A549 (cell line): Measurements from ENCODE around the gene C14orf132. TPM values are rescaled to one million over a fixed set of nuclear protein-coding genes. Genes with fewer than 3 reads are reported as not detected.

Experiments used
- ATAC-seq, 2 experiments: fragments of 200-7000 bp in 1 of 2; fragments of >200 bp in 1 of 2; cut with Nextera tagmentation in 1 of 2; cut with Tn5 transposase in 1 of 2; 3 replicates each; pipeline versions ENCODE4 v1.8.0 to v1.9.1; 2018 to 2020; ENCODE audit warnings: mild to moderate bottlenecking in 1 of 2, moderate library complexity in 1 of 2
- CTCF ChIA-PET: fragments of 300-600 bp; sonication (Branson Sonifier 250); formaldehyde crosslinking; extraction: SDS; loops from one replicate; lab custom pipeline; 2021; ENCODE audit warnings: antibody characterized with exemption, inconsistent platforms; lab: Yijun Ruan, JAX
- POLR2A ChIA-PET: fragments of 350-600 bp; formaldehyde crosslinking; extraction: SDS; loops from one replicate; lab custom pipeline; 2021; ENCODE audit warnings: antibody characterized with exemption, inconsistent platforms; lab: Yijun Ruan, JAX
- DNase-seq, 2 experiments: peaks; one replicate each; pipeline versions ENCODE4 v3.0.0 to v3.0.0-alpha.2; 2011 to 2016; ENCODE audit warnings: low read depth in 1 of 2, low spot score in 1 of 2
- FAIRE-seq: peaks from 2 replicates; lab custom pipeline; 2011; peaks lifted over from hg19 to GRCh38; lab: Jason Lieb, UNC
- H3K27ac ChIP-seq, 2 experiments: fragments of >200 bp; sonication (Bioruptor Twin); formaldehyde crosslinking; 3 replicates each; pipeline ENCODE4 v1.5.1; 2016 to 2017
- H3K4me1 ChIP-seq: fragments of >200 bp; sonication (Bioruptor Twin); formaldehyde crosslinking; 3 replicates; pipeline ENCODE4 v1.6.1; 2016
- H3K4me2 ChIP-seq: fragments of >200 bp; sonication (Bioruptor Twin); formaldehyde crosslinking; 3 replicates; pipeline ENCODE4 v1.6.1; 2016
- H3K4me3 ChIP-seq: fragments of >200 bp; sonication (Bioruptor Twin); formaldehyde crosslinking; 3 replicates; pipeline ENCODE4 v1.5.1; 2016
- H3K9me3 ChIP-seq: fragments of >200 bp; sonication (Bioruptor Twin); formaldehyde crosslinking; 3 replicates; pipeline ENCODE4 v1.6.1; 2016
- CBX8 ChIP-seq: fragments of 200-600 bp; sonication (generic); IDR thresholded peaks from 2 replicates; pipeline ENCODE4 v1.6.1; 2016
- CEBPB ChIP-seq, 2 experiments: fragments of >200 bp in 1 of 2; sonication (Bioruptor Twin) in 1 of 2; formaldehyde crosslinking in 1 of 2; IDR thresholded peaks; 2 replicates each; pipeline ENCODE4 v1.6.1; 2012 to 2016
- CHD2 ChIP-seq: fragments of 150-350 bp; IDR thresholded peaks from 2 replicates; pipeline ENCODE4 v1.6.1; 2014; ENCODE audit warnings: low read length; ENCODE audit not compliant: partially characterized antibody
- CHD4 ChIP-seq: fragments of 200-600 bp; sonication (generic); IDR thresholded peaks from 2 replicates; pipeline ENCODE4 v1.6.1; 2016; ENCODE audit warnings: antibody characterized with exemption, mild to moderate bottlenecking, borderline replicate concordance
- CTCF ChIP-seq: fragments of >200 bp; sonication (Bioruptor Twin); formaldehyde crosslinking; IDR thresholded peaks from 3 replicates; pipeline ENCODE4 v1.5.1; 2016
- ELK1 ChIP-seq: fragments of 150-350 bp; IDR thresholded peaks from 2 replicates; pipeline ENCODE4 v1.6.1; 2014; ENCODE audit warnings: low read depth, mild to moderate bottlenecking, low read length
- ESRRA ChIP-seq: fragments of 150-350 bp; IDR thresholded peaks from 2 replicates; pipeline ENCODE4 v1.6.1; 2014; ENCODE audit warnings: mild to moderate bottlenecking, low read length, borderline replicate concordance
- FOSL2 ChIP-seq, 2 experiments: fragments of 450-650 bp in 1 of 2; fragments of >200 bp in 1 of 2; sonication (Bioruptor Twin) in 1 of 2; formaldehyde crosslinking; IDR thresholded peaks; 2 replicates each; pipeline versions ENCODE4 v1.5.0 to v1.6.1; 2016 to 2020; ENCODE audit warnings: mild to moderate bottlenecking in 1 of 2, moderate library complexity in 1 of 2
- HOXA7 ChIP-seq: fragments of 250-450 bp; sonication (Bioruptor Pico); IDR thresholded peaks from 2 replicates; pipeline ENCODE4 v1.5.0; 2020; ENCODE audit warnings: mild to moderate bottlenecking, moderate library complexity
- HOXB5 ChIP-seq: fragments of 250-450 bp; sonication (Bioruptor Pico); IDR thresholded peaks from 2 replicates; pipeline ENCODE4 v1.5.0; 2020; ENCODE audit warnings: mild to moderate bottlenecking, moderate library complexity
- JUN ChIP-seq, 2 experiments: fragments of >200 bp; sonication (Bioruptor Twin); formaldehyde crosslinking; IDR thresholded peaks; 2 replicates in 1 of 2; 3 replicates in 1 of 2; pipeline ENCODE4 v1.6.1; 2016 to 2017
- MAFK ChIP-seq: fragments of 450-650 bp; IDR thresholded peaks from 2 replicates; pipeline ENCODE4 v1.6.1; 2014; ENCODE audit not compliant: partially characterized antibody
- MAX ChIP-seq: IDR thresholded peaks from 2 replicates; pipeline ENCODE4 v1.6.1; 2012
- NR3C1 ChIP-seq: fragments of >200 bp; sonication (Bioruptor Twin); formaldehyde crosslinking; IDR thresholded peaks from 3 replicates; pipeline ENCODE4 v1.6.1; 2017
- PBX3 ChIP-seq: IDR thresholded peaks from 2 replicates; pipeline ENCODE4 v1.6.1; 2012
- POLR2A ChIP-seq: IDR thresholded peaks from 2 replicates; pipeline ENCODE4 v1.6.1; 2012; ENCODE audit warnings: mild to moderate bottlenecking, low read length
- RAD21 ChIP-seq, 2 experiments: fragments of >200 bp in 1 of 2; sonication (Bioruptor Twin) in 1 of 2; formaldehyde crosslinking in 1 of 2; IDR thresholded peaks in 1 of 2; conservative IDR thresholded peaks in 1 of 2; 2 replicates in 1 of 2; 3 replicates in 1 of 2; pipeline ENCODE4 v1.6.1; 2012 to 2018; ENCODE audit warnings: inconsistent platforms in 1 of 2
- RCOR1 ChIP-seq: fragments of 150-350 bp; IDR thresholded peaks from 2 replicates; pipeline ENCODE4 v1.6.1; 2014; ENCODE audit warnings: antibody characterized with exemption, low read length, low read depth
- RFX5 ChIP-seq: fragments of 450-650 bp; IDR thresholded peaks from 2 replicates; pipeline ENCODE4 v1.7.1; 2014; ENCODE audit warnings: antibody characterized with exemption, mild to moderate bottlenecking, moderate library complexity
- RNF2 ChIP-seq: fragments of 200-600 bp; sonication (generic); IDR thresholded peaks from 2 replicates; pipeline ENCODE4 v1.6.1; 2016; ENCODE audit warnings: low read depth, mild to moderate bottlenecking, antibody characterized with exemption, moderate library complexity, borderline replicate concordance
- SMC3 ChIP-seq: fragments of >200 bp; sonication (Bioruptor Twin); formaldehyde crosslinking; IDR thresholded peaks from 3 replicates; pipeline ENCODE4 v1.6.1; 2018; ENCODE audit warnings: inconsistent platforms
- TFCP2L1 ChIP-seq: fragments of 250-450 bp; sonication (Bioruptor Pico); IDR thresholded peaks from 2 replicates; pipeline ENCODE4 v1.5.0; 2021; ENCODE audit warnings: mild to moderate bottlenecking
- TP53 ChIP-seq: fragments of 250-450 bp; sonication (Bioruptor Pico); IDR thresholded peaks from 2 replicates; pipeline ENCODE4 v1.5.0; 2021; ENCODE audit warnings: mild to moderate bottlenecking, moderate library complexity
- WGBS: methylation state at CpG from one replicate; pipeline ENCODE4 v1.1.6; 2017; ENCODE audit errors: missing lambda C conversion rate; 5-methylcytosine and 5-hydroxymethylcytosine counted together
- polyA plus RNA-seq, 4 experiments: library from polyadenylated mRNA; depleted of rRNA in 3 of 4; stranded (reverse); fragments of >200 nt; fragmentation: RNase III in 1 of 4; extraction: RNeasy Plus Mini Kit Qiagen cat#74134 plus additional on column Dnase treatment in 1 of 4; gene quantifications; 2 replicates in 3 of 4; 3 replicates in 1 of 4; pipeline ENCODE4 v1.2.3, GENCODE V29; 2011 to 2017

Gene C14orf132
- polyA plus RNA-seq, 2 of the 4 experiments (the other 2 are of a cell fraction) = 4.6 to 8.5 TPM

GRCh38 chr14:96055753-96056508 is 16.8 kb downstream of the C14orf132 start (continued):
- TF ChIP-seq CBX8 = no peak
- no peak for TF ChIP-seq RCOR1
- no peak for TF ChIP-seq MAX

GRCh38 chr14:96056509-96057422 is 17.6 kb downstream of the C14orf132 start:
- TF ChIP-seq CEBPB (IDR thresholded peaks at IDR 0.05) = no peak
- peak; percentile 50; the same call in 2 of the 3 replicates for TF ChIP-seq CTCF
- peak; percentile 63 to 66 for TF ChIP-seq RAD21 (conservative IDR thresholded peaks at IDR 0.05 in 1 of 2, IDR thresholded peaks at IDR 0.05 in 1 of 2)
- peak; percentile 54 for TF ChIP-seq MAFK
- TF ChIP-seq RNF2 = no peak
- peak; percentile 50 for TF ChIP-seq SMC3
- ATAC-seq (0 out of 6 replicates have a peak, but pooled peaks of 1 of the 2 experiments have one; percentile 19), DNase-seq (no peak), FAIRE-seq (no peak)
- POLR2A ChIA-PET = no interaction called here
- 68% methylated on average over 6 of the region's 7 CpGs for WGBS
- Histone ChIP-seq H3K4me1 (peaks cover 18% of the 10 kb centered on the region; the same call in 2 of the 3 replicates), H3K4me2 (no peak overlapping the region), H3K27ac (no peak overlapping the region), H3K9me3 (no peaks in the 10 kb centered on the region), H3K4me3 (no peak overlapping the region)
- CTCF ChIA-PET = interaction anchor here (0.5 to 2.5 kb wide), 14 partner anchors 10 to 222 kb away, joined by 3 to 17 read pairs (median 6); no protein-coding TSS in a partner anchor

GRCh38 chr14:96057738-96058137 is 18.6 kb downstream of the C14orf132 start:
- CTCF ChIA-PET = interaction anchor here (1.0 to 2.5 kb wide), 5 partner anchors 12 to 216 kb away, joined by 3 to 13 read pairs (median 9); no protein-coding TSS in a partner anchor
- no peak for DNase-seq
- H3K9me3 ChIP-seq = no peaks in the 10 kb centered on the region
- POLR2A ChIA-PET = no interaction called here
- WGBS = 67% methylated on average over 9 of the region's 9 CpGs
- ATAC-seq = no peak
- H3K4me3 ChIP-seq = no peak overlapping the region
- no peak for TF ChIP-seq RCOR1
- no peak overlapping the region for H3K27ac ChIP-seq
- H3K4me1 ChIP-seq = peaks cover 15% of the 10 kb centered on the region; the same call in 2 of the 3 replicates
- FAIRE-seq = no peak
- H3K4me2 ChIP-seq = no peak overlapping the region

- H3K4me3 ChIP-seq = no peak overlapping the region
- H3K27ac ChIP-seq = no peak overlapping the region
- DNase-seq = no peak
- no peak overlapping the region for H3K4me2 ChIP-seq
- FAIRE-seq = no peak
- no peaks in the 10 kb centered on the region for H3K9me3 ChIP-seq
- POLR2A ChIA-PET = no interaction called here
- H3K4me1 ChIP-seq = peaks cover 7% of the 10 kb centered on the region; the same call in 2 of the 3 replicates
- WGBS = 56% methylated on average over 4 of the region's 5 CpGs
- TF ChIP-seq NR3C1 = no peak
- no peak for TF ChIP-seq POLR2A
- no peak for TF ChIP-seq ELK1
- TF ChIP-seq JUN (IDR thresholded peaks at IDR 0.05) = no peak
- no peak for TF ChIP-seq ESRRA
- TF ChIP-seq CHD2 = no peak
- TF ChIP-seq TP53 (CRISPR knock-in tag) = no peak
- no peak for TF ChIP-seq RFX5
- TF ChIP-seq PBX3 = no peak
- no peak for TF ChIP-seq TFCP2L1 (CRISPR knock-in tag)
- no peak for TF ChIP-seq CHD4
- no peak for TF ChIP-seq FOSL2 (IDR thresholded peaks at IDR 0.05)
- no peak for TF ChIP-seq FOSL2 (CRISPR knock-in tag; IDR thresholded peaks at IDR 0.05)
- no peak for TF ChIP-seq RCOR1
- TF ChIP-seq HOXB5 (CRISPR knock-in tag) = no peak
- no peak for TF ChIP-seq SMC3
- TF ChIP-seq HOXA7 (CRISPR knock-in tag) = no peak
- TF ChIP-seq, all 56 proteins: peak for 0
- CTCF ChIA-PET = interaction anchor here (1.3 to 3.7 kb wide), 4 partner anchors 23 to 42 kb away, joined by 3 to 27 read pairs (median 4); no protein-coding TSS in a partner anchor
- no peak for ATAC-seq
These were observed 19.5 kb downstream of the C14orf132 start for GRCh38 chr14:96058576-96059200.
